Activated CD8-positive, alpha-beta memory T cell treated with anti-CD3 and anti-CD28 coated beads for 24 hours (primary cell): ENCODE measurements around the gene ABLIM2.
A peak's percentile ranks its signal among the peaks of the same experiment; 100 is the strongest.
"Not testable (repeated sequence)": the region's sequence is repeated elsewhere in the genome, so short reads cannot be mapped to it uniquely, and the experiment has no call there.

Experiments used
- DNase-seq: peaks from one replicate; pipeline ENCODE4 v3.0.0-alpha.2; 2020

Gene ABLIM2

DNA sequence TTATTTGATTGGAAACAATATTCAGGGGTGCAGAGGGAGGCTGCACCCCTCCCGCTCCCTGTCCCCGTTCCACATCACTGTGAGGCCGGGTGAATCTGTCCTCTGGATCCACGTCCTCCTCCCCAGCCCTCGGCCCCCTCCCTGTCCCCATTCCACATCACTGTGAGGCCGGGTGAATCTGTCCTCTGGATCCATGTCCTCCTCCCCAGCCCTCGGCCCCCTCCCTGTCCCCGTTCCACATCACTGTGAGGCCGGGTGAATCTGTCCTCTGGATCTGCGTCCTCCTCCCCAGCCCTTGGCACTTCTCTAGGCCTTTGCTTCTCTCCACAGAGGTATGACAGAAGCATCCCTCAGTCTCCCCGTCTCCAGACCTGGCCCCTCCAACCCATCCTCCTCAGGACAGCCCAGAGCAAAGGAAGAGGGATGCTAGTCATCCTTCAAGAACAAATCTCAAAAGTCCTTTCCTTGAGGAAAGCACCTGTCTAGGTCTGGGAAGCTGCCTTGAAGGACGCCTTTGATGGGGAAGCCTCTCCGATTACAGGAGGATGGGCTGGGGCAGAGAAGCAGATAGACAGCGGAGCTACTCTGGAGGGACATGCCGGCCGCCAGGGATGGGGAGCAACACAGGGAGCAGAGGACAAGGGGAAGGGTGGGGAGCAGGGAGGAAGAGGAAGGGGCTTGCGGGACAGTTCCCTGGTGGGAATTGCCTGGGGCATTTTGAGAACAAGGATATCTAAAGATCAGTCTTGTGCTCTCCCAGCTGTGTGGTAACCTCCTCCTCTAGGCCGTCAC, 208.1 kb downstream of the ABLIM2 start:
- DNase-seq: no peak

- no peak for DNase-seq
Observed at GRCh38 chr4:7949759-7950158, 208.9 kb downstream of the ABLIM2 start.

DNA sequence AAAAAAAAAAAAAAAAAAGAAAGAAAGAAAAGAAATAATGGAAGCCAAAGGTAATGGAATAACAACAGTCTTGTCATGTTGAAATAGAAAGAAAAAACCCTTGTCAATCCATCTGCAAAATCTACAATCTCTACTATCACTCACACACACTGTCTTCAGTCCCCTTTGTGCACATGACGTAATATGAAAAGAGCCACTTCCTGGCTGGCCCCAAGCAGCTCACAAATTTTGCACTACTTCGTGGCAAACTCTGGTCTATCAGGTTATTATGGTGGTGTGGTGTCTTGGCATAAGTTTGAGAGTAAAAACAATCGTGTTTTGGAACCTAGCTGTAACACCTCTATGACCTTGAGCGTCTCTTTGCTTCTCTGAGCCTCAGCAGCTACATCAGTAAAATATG, 210.7 kb downstream of the ABLIM2 start:
- DNase-seq: no peak

- no peak for DNase-seq
Observed at GRCh38 chr4:7945709-7946380, 212.8 kb downstream of the ABLIM2 start.

- DNase-seq: no peak
Observed at GRCh38 chr4:7944599-7945220, 213.9 kb downstream of the ABLIM2 start.

DNA sequence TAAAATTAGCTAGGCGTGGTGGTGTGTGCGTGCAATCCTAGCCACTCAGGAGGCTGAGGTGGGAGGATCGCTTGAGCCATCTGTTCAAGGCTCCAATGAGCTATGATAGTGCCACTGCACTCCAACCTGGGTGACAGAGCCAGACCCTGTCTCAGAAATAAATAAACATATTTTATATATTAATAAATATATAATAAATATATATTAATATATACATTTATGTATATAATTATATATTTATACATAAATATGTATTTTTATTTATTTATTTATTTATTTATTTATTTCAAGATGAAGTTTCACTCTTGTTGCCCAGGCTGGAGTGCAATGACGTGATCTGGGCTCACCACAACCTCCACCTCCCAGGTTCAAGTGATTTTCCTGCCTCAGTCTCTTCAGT, 214.9 kb downstream of the ABLIM2 start:
- not testable (repeated sequence) for DNase-seq

- DNase-seq: no peak
Observed at GRCh38 chr4:7943211-7943610, 215.4 kb downstream of the ABLIM2 start.

DNA sequence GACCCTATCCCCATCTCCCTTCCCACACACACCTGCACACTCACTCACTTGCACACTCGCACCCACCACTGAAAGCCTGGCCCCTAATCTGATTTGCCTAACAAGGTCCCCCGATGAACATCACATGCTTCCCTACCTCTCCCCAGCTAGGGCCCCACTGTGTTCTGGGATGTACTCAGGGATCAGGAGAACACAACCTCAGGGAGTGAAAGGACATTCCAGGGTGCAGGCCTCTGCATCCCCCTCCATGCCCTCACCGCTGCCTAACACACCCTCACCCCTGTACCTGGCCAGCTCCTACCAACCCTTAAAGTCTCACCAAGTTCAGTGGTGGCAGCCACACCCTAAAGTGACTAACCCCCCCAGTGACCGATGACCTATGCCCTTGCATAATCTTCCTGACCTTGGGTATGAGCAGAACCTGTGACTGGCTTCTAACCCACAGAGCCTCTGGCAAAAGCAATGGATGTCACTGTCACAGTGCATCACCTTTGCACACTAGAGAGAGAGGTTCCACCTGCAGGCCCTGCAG, 216.6 kb downstream of the ABLIM2 start:
- no peak for DNase-seq

DNA sequence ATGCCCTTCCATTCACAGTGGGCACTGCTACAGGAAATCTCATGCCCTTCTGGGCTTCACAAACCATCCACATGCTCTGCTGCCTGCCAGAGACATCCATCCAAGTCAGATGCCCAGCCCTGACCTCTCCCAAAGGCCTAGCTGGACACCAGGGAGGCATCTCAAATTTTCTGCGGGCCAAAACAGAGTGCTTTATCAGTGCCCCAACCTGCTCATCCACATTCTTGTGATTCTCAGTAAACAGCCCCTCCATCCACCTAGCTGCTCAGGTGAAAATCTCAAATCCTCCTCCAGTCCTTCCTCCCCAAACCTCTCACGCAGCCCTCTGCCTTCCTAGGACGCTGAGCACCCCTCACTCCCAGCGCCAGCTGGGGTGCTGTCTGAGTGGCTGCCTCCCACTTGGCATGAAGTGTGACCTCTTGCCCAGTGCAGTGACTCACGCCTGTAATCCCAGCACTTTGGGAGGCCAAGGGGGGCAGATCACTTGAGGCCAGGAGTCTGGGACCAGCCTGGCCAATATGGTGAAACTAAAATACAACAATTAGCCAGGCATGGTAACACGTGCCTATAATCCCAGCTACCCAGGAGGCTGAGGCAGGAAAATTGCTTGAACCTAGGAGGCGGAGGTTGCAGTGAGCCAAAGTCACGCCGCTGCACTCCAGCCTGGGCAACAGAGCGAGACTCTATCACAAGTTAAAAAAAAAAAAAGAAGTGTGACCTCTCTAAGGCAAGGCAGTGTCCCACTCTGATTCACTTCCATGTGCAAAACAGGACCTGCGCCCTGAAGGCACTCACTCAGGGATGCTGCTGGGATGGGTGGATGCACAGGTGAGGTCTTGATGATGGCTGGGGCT, 217.3 kb downstream of the ABLIM2 start:
- no peak for DNase-seq

- peak; percentile 92 for DNase-seq
Observed at GRCh38 chr4:7939377-7940108, 219.1 kb downstream of the ABLIM2 start, which contains the start of gene AFAP1. AFAP1 (minus strand) TSS chr4:7939861; CDS start chr4:7872078, 67,783 bp downstream.

DNA sequence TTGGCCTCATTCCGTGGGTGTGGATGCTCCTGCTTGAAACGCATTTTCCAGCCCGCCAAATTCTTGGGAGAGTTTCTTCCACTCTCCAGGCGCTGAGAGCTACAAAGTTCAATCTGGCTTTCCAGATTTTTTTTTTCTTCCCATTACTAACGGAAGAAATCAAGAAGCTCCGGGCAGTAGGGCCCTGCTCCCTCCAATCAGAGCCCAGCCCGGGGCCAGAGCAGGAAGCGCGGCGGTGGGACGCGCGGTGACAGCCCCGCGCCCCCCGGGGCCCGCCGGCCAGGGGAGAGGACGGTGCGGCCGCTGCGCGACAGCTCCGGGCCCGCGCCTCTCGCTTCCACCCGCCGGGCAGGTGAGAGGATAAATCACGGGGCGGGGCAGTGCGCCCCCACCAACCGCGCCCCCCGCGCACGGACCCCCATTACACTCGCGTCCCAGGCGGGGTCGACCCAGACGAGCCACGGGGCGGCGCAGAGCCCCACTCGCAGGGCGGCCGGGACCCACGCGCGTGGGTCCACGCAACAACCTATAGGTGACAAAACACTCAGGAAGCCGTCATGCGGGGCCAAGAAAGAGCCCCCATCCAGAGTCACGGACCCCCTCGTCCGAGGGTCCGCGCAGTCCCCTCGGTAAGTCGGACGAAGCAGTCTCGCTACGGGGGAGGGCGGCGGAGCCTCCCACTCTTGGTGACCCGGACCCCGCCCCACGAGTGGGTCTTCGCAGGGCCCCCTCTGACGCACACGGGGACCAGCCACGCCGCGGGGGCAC, 219.8 kb downstream of the ABLIM2 start:
- DNase-seq: no peak

GRCh38 chr4:7938266-7938608, 220.4 kb downstream of the ABLIM2 start:
- DNase-seq: no peak

DNA sequence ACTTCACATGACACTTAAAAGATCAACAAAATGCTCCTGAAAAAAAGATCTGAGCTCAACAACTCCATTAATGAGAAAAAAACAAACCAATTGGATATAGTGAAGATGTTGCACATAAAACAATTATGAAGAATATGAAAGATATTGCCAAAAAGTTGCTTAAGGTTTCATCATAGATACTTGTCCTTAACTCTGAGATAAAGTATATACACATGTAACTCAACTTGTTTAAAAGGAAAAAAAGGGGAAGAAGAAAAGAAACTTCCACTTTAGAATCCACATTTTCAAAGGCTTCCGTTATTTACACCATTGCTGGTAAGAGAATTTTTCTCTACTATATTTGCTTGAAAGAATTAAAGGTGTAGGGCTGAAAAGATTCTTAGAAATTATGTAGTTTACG, 221.6 kb downstream of the ABLIM2 start:
- no peak for DNase-seq

DNA sequence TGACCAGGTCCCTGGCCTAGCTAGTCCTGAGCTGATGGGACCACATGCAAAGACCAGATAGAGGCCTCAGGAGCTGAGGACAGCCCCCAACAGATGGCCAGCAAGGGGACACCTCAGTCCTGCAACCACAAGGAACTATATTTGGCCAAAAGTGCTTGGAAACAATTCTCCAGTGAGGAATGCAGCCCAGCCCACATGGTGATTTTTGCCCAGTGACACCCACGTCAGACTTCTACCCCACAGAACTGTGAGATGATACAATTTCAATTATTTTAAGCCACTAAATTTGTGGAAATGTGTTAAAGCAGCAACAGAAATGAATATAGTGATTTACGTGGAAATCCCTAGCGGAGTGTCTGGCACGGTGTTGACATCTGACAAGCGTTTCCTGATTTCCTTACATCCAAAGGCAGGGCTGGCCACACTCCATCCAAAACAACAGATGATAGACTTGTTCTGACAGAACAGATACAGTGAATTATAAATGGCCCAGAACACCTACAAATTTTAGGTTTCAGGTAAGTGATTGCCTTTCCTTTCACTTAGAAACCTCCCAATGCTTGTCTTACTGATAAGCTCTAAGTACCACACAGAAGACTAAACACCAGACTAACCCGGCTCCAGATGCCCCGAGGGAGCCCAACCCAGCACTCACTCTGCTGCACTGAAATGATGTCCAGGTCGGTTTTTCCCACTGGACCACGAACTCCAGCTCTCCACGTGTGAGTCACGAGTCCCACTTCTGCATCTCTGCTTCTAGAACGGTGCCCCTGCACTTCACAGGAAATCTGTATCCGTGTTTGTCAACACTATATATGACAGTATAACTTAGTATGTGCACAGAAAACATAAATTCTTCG, 224.7 kb downstream of the ABLIM2 start:
- DNase-seq: no peak

- no peak for DNase-seq
Observed at GRCh38 chr4:7932287-7932686, 226.3 kb downstream of the ABLIM2 start.

DNA sequence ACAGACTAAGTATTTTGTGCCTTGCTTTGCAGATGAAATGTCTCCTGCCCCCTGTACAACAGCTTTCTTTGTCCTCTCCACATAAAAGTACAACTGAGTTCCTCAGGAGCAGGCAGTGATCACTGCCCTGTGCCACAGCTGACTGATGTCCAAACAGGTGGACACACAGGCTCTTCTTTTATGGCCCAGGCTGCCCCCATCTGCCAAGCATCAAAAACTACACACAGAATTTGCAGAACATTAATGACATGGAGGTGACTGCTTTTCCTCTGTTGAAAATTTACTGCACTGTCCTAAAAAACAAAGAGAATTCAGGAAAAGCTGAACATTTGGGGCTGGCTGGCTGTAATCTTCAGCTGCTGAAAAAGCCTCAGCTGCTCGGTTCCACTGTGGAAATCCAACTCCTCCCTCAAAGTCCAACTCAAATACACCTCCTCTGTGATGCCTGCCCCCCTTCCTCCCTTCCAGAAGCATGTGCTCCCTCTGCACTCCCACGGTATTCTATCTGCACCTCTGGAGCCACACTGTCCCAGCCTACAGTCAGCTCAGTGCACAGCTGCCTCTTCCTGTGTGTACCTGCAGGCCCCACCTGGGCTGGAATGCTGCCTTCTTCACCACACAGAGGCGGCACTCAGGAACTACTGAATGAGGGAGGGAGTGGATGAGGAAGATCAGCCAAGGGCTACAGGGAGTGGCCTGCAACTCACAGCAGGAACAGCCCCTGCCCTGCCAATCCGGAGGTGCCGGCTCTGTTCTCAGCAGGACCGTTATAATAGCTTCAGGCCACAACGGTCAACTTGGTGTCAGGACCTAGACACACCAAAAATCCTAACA, 229.3 kb downstream of the ABLIM2 start:
- peak; percentile 46 for DNase-seq

DNA sequence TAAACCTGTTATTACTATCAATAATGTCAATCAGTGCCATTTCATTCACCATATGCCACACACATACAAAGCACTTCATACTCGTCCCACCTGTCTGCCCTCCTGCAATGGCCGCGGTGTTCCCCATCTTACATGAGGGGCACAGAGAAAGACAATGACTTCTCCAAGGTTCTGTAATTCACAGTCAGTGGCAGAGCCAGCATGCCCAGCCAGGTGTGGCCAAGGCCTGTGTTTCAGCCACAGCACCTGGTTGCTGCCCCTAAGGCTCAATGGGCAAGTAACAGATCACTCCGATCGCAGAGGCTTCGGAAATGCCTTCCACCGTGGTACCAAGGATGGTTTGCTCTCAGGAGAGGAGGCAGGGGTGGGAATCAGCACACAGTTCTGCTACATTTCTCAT, 229.9 kb downstream of the ABLIM2 start:
- DNase-seq: peak; percentile 38

DNA sequence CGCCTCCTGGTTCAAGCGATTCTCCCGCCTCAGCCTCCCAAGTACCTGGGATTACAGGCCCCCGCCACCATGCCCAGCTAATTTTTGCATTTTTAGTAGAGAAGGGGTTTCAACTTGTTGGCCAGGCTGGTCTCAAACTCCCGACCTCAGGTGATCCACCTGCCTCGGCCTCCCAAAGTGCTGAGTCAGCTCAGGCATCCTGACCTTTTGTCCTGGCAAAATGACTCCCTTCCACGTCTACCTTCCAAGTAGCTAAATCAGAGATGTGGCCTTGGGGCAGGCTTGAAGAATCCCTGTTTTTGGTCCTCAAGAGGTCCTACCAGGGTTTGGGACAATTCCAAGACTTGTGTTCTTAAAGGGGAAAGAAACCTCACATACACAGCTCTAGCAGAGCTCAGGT, 231.8 kb downstream of the ABLIM2 start:
- no peak for DNase-seq

DNA sequence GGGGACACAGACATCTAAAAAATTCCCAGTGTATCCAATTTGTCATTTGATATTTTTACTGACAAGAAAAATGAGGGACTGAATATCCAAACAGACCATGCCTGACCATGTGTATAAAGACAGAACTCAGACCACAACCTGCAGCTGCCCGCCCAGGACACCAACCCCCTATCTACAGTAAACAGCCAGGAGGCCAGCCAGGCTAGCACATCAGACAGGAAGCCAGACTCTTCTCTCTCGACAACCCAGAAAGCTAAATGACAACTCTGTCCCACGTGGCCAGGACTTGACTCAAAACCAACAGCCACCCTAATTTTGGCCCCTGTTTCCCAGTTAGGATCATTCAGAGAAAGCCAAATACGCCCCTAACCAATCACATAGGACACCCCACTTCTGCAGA, 234.0 kb downstream of the ABLIM2 start:
- DNase-seq: no peak
